ENCODE results near the gene SP5.
"Not testable (repeated sequence)": the region's sequence is repeated elsewhere in the genome, so short reads cannot be mapped to it uniquely, and the experiment has no call there.

SP5 gene

GRCh38 chr2:170717991-170718589 is 3.0 kb downstream of the SP5 start:
- Histone ChIP-seq H3K36me3 (ENCODE audit: control insufficient read depth, insufficient read depth, low read length) (no peaks in the 10 kb centered on the region), H3K27ac (ENCODE audit: low read depth, low read length, severe bottlenecking) (no peak overlapping the region), H3K4me1 (ENCODE audit: control insufficient read depth, insufficient read depth, low read length, poor library complexity, severe bottlenecking) (no peaks in the 10 kb centered on the region), H3K4me3 (ENCODE audit: extremely low read depth, insufficient read depth, low read length, poor library complexity, severe bottlenecking) (peak overlapping the region; percentile 61), H3K9me3 (ENCODE audit: control insufficient read depth, low read length) (no peaks in the 10 kb centered on the region)
- WGBS, 2 experiments (ENCODE audit: insufficient coverage in 2 of 2), result 3 to 7% methylated on average over 15 of the region's 18 CpGs

- H3K4me3 ChIP-seq (ENCODE audit: extremely low read depth, insufficient read depth, low read length, poor library complexity, severe bottlenecking), result no peak overlapping the region
Measured at GRCh38 chr2:170719810-170720209, 4.7 kb downstream of the SP5 start.

GRCh38 chr2:170721678-170722077 is 6.5 kb downstream of the SP5 start:
- Histone ChIP-seq H3K27ac (ENCODE audit: low read depth, low read length, severe bottlenecking) (no peak overlapping the region), H3K9me3 (ENCODE audit: control insufficient read depth, low read length) (no peaks in the 10 kb centered on the region), H3K36me3 (ENCODE audit: control insufficient read depth, insufficient read depth, low read length) (no peaks in the 10 kb centered on the region), H3K4me3 (ENCODE audit: extremely low read depth, insufficient read depth, low read length, poor library complexity, severe bottlenecking) (no peak overlapping the region), H3K4me1 (ENCODE audit: control insufficient read depth, insufficient read depth, low read length, poor library complexity, severe bottlenecking) (no peaks in the 10 kb centered on the region)
- WGBS, 2 experiments (ENCODE audit: insufficient coverage in 2 of 2), result no CpG with 5 or more reads among the region's 3 CpGs

More at GRCh38 chr2:170719810-170720209, 4.7 kb downstream of the SP5 start:
- Histone ChIP-seq H3K9me3 (ENCODE audit: control insufficient read depth, low read length) (no peaks in the 10 kb centered on the region), H3K36me3 (ENCODE audit: control insufficient read depth, insufficient read depth, low read length) (no peaks in the 10 kb centered on the region), H3K27ac (ENCODE audit: low read depth, low read length, severe bottlenecking) (no peak overlapping the region), H3K4me1 (ENCODE audit: control insufficient read depth, insufficient read depth, low read length, poor library complexity, severe bottlenecking) (no peaks in the 10 kb centered on the region)
- no CpG with 5 or more reads among the region's 1 CpG for WGBS, 2 experiments (ENCODE audit: insufficient coverage in 2 of 2)

GRCh38 chr2:170722301-170722700 is 7.2 kb downstream of the SP5 start:
- no peaks in the 10 kb centered on the region for H3K9me3 ChIP-seq (ENCODE audit: control insufficient read depth, low read length)
- no peaks in the 10 kb centered on the region for H3K4me1 ChIP-seq (ENCODE audit: control insufficient read depth, insufficient read depth, low read length, poor library complexity, severe bottlenecking)
- no peak overlapping the region for H3K4me3 ChIP-seq (ENCODE audit: extremely low read depth, insufficient read depth, low read length, poor library complexity, severe bottlenecking)
- no peak overlapping the region for H3K27ac ChIP-seq (ENCODE audit: low read depth, low read length, severe bottlenecking)
- H3K36me3 ChIP-seq (ENCODE audit: control insufficient read depth, insufficient read depth, low read length), result no peaks in the 10 kb centered on the region

- Histone ChIP-seq H3K4me3 (ENCODE audit: extremely low read depth, insufficient read depth, low read length, poor library complexity, severe bottlenecking) (no peak overlapping the region), H3K4me1 (ENCODE audit: control insufficient read depth, insufficient read depth, low read length, poor library complexity, severe bottlenecking) (no peaks in the 10 kb centered on the region), H3K27ac (ENCODE audit: low read depth, low read length, severe bottlenecking) (no peak overlapping the region), H3K9me3 (ENCODE audit: control insufficient read depth, low read length) (no peaks in the 10 kb centered on the region), H3K36me3 (ENCODE audit: control insufficient read depth, insufficient read depth, low read length) (no peaks in the 10 kb centered on the region)
- 71% methylated on average over 1 of the region's 2 CpGs; no CpG with 5 or more reads in 1 of the 2 experiments for WGBS, 2 experiments (ENCODE audit: insufficient coverage in 2 of 2)
Measured at GRCh38 chr2:170723446-170723958, 8.4 kb downstream of the SP5 start.

- Histone ChIP-seq H3K4me3 (ENCODE audit: extremely low read depth, insufficient read depth, low read length, poor library complexity, severe bottlenecking) (no peak overlapping the region), H3K27ac (ENCODE audit: low read depth, low read length, severe bottlenecking) (no peak overlapping the region), H3K4me1 (ENCODE audit: control insufficient read depth, insufficient read depth, low read length, poor library complexity, severe bottlenecking) (peaks cover under 1% of the 10 kb centered on the region), H3K36me3 (ENCODE audit: control insufficient read depth, insufficient read depth, low read length) (no peaks in the 10 kb centered on the region), H3K9me3 (ENCODE audit: control insufficient read depth, low read length) (peaks cover 20% of the 10 kb centered on the region)
- WGBS, 2 experiments (ENCODE audit: insufficient coverage in 2 of 2), result 100% methylated on average over 1 of the region's 1 CpG
Measured at GRCh38 chr2:170733798-170734600, 18.9 kb downstream of the SP5 start.

- WGBS, 2 experiments (ENCODE audit: insufficient coverage in 2 of 2), result 60 to 100% methylated on average over 1 to 2 of the region's 2 CpGs
- H3K4me3 ChIP-seq (ENCODE audit: extremely low read depth, insufficient read depth, low read length, poor library complexity, severe bottlenecking); H3K27ac ChIP-seq (ENCODE audit: low read depth, low read length, severe bottlenecking); H3K36me3 ChIP-seq (ENCODE audit: control insufficient read depth, insufficient read depth, low read length); H3K4me1 ChIP-seq (ENCODE audit: control insufficient read depth, insufficient read depth, low read length, poor library complexity, severe bottlenecking): not testable (repeated sequence)
- H3K9me3 ChIP-seq (ENCODE audit: control insufficient read depth, low read length), result peaks cover 20% of the 10 kb centered on the region
Measured at GRCh38 chr2:170734601-170735000, 19.5 kb downstream of the SP5 start.

- WGBS, 2 experiments (ENCODE audit: insufficient coverage in 2 of 2), result 56 to 86% methylated on average over 1 of the region's 1 CpG
- Histone ChIP-seq H3K9me3 (ENCODE audit: control insufficient read depth, low read length) (peaks cover 20% of the 10 kb centered on the region), H3K27ac (ENCODE audit: low read depth, low read length, severe bottlenecking) (no peak overlapping the region), H3K4me3 (ENCODE audit: extremely low read depth, insufficient read depth, low read length, poor library complexity, severe bottlenecking) (no peak overlapping the region), H3K36me3 (ENCODE audit: control insufficient read depth, insufficient read depth, low read length) (no peaks in the 10 kb centered on the region), H3K4me1 (ENCODE audit: control insufficient read depth, insufficient read depth, low read length, poor library complexity, severe bottlenecking) (peaks cover 9% of the 10 kb centered on the region)
Measured at GRCh38 chr2:170736628-170737027, 21.5 kb downstream of the SP5 start.

GRCh38 chr2:170737406-170737805 is 22.3 kb downstream of the SP5 start:
- peaks cover 20% of the 10 kb centered on the region for H3K9me3 ChIP-seq (ENCODE audit: control insufficient read depth, low read length)
- H3K27ac ChIP-seq (ENCODE audit: low read depth, low read length, severe bottlenecking), result no peak overlapping the region
- no peak overlapping the region for H3K4me3 ChIP-seq (ENCODE audit: extremely low read depth, insufficient read depth, low read length, poor library complexity, severe bottlenecking)
- 100% methylated on average over 1 of the region's 2 CpGs; no CpG with 5 or more reads in 1 of the 2 experiments for WGBS, 2 experiments (ENCODE audit: insufficient coverage in 2 of 2)
- H3K4me1 ChIP-seq (ENCODE audit: control insufficient read depth, insufficient read depth, low read length, poor library complexity, severe bottlenecking), result peaks cover 9% of the 10 kb centered on the region
- H3K36me3 ChIP-seq (ENCODE audit: control insufficient read depth, insufficient read depth, low read length), result no peaks in the 10 kb centered on the region

GRCh38 chr2:170737821-170738220 is 22.7 kb downstream of the SP5 start:
- Histone ChIP-seq H3K36me3 (ENCODE audit: control insufficient read depth, insufficient read depth, low read length) (no peaks in the 10 kb centered on the region), H3K27ac (ENCODE audit: low read depth, low read length, severe bottlenecking) (no peak overlapping the region), H3K9me3 (ENCODE audit: control insufficient read depth, low read length) (peaks cover 20% of the 10 kb centered on the region), H3K4me1 (ENCODE audit: control insufficient read depth, insufficient read depth, low read length, poor library complexity, severe bottlenecking) (peaks cover 9% of the 10 kb centered on the region), H3K4me3 (ENCODE audit: extremely low read depth, insufficient read depth, low read length, poor library complexity, severe bottlenecking) (no peak overlapping the region)
- WGBS, 2 experiments (ENCODE audit: insufficient coverage in 2 of 2), result 83 to 100% methylated on average over 1 to 2 of the region's 4 CpGs

- 100% methylated on average over 1 of the region's 3 CpGs for WGBS, 2 experiments (ENCODE audit: insufficient coverage in 2 of 2)
- Histone ChIP-seq H3K36me3 (ENCODE audit: control insufficient read depth, insufficient read depth, low read length) (no peaks in the 10 kb centered on the region), H3K4me1 (ENCODE audit: control insufficient read depth, insufficient read depth, low read length, poor library complexity, severe bottlenecking) (peaks cover 9% of the 10 kb centered on the region), H3K9me3 (ENCODE audit: control insufficient read depth, low read length) (peaks cover 20% of the 10 kb centered on the region), H3K27ac (ENCODE audit: low read depth, low read length, severe bottlenecking) (no peak overlapping the region), H3K4me3 (ENCODE audit: extremely low read depth, insufficient read depth, low read length, poor library complexity, severe bottlenecking) (no peak overlapping the region)
Measured at GRCh38 chr2:170739048-170739447, 23.9 kb downstream of the SP5 start.
